HepG2 (cell line): ENCODE data around the gene REM2. TPM values are rescaled to one million over a fixed set of nuclear protein-coding genes. Genes with fewer than 3 reads are reported as not detected.

Experiments used
- AGO2 ChIP-seq: fragments of 200-400 bp; formaldehyde crosslinking; optimal IDR thresholded peaks from 2 replicates; pipeline ENCODE3; 2017; ENCODE audit warnings: mild to moderate bottlenecking, low read depth, low read length, moderate library complexity
- EZH2 ChIP-seq: conservative IDR thresholded peaks from 2 replicates; pipeline ENCODE4 v1.6.1; 2012; ENCODE audit warnings: mild to moderate bottlenecking, low read depth, low read length, moderate library complexity
- FOXP4 ChIP-seq: sonication (generic); formaldehyde crosslinking; IDR thresholded peaks from 2 replicates; pipeline ENCODE4 v1.4.0; 2020; ENCODE audit warnings: missing genetic modification reagents
- MTA1 ChIP-seq: sonication (generic); formaldehyde crosslinking; IDR thresholded peaks from 2 replicates; pipeline ENCODE4 v1.4.0; 2020; ENCODE audit warnings: missing genetic modification reagents, mild to moderate bottlenecking, borderline replicate concordance
- NFYB ChIP-seq: sonication (generic); formaldehyde crosslinking; IDR thresholded peaks from 2 replicates; pipeline ENCODE4 v1.4.0; 2020; ENCODE audit warnings: missing genetic modification reagents
- RARG ChIP-seq: sonication (generic); formaldehyde crosslinking; IDR thresholded peaks from 2 replicates; pipeline ENCODE4 v1.4.0; 2020; ENCODE audit warnings: low read depth, mild to moderate bottlenecking, missing genetic modification reagents
- SMAD9 ChIP-seq: sonication (generic); formaldehyde crosslinking; IDR thresholded peaks from 2 replicates; pipeline ENCODE4 v1.5.1; 2020; ENCODE audit warnings: mild to moderate bottlenecking, missing genetic modification reagents
- SP2 ChIP-seq: sonication (generic); formaldehyde crosslinking; IDR thresholded peaks from 2 replicates; pipeline ENCODE4 v1.5.1; 2020; ENCODE audit warnings: mild to moderate bottlenecking, missing genetic modification reagents
- TCF7L2 ChIP-seq: IDR thresholded peaks from 2 replicates; pipeline ENCODE4 v1.6.1; 2011; ENCODE audit warnings: mild to moderate bottlenecking, low read depth, low read length, moderate library complexity
- TEAD2 ChIP-seq: sonication (generic); formaldehyde crosslinking; IDR thresholded peaks from 2 replicates; pipeline ENCODE4 v1.9.0; 2021; ENCODE audit warnings: missing genetic modification reagents
- U2AF2 ChIP-seq: fragments of 200-400 bp; formaldehyde crosslinking; IDR thresholded peaks from 2 replicates; pipeline ENCODE4 v1.6.1; 2017; ENCODE audit warnings: low read depth, mild to moderate bottlenecking, low read length
- YY1 ChIP-seq: IDR thresholded peaks from 2 replicates; pipeline ENCODE4 v1.6.1; 2011; ENCODE audit warnings: low read length, low read depth, moderate library complexity, mild to moderate bottlenecking; ENCODE audit not compliant: insufficient read depth, insufficient replicate concordance
- ZFY ChIP-seq: sonication (generic); formaldehyde crosslinking; IDR thresholded peaks from 2 replicates; pipeline ENCODE4 v1.4.0; 2020; ENCODE audit warnings: missing genetic modification reagents
- ZNF160 ChIP-seq: sonication (generic); formaldehyde crosslinking; IDR thresholded peaks from 2 replicates; pipeline ENCODE4 v1.8.0; 2022; ENCODE audit warnings: mild to moderate bottlenecking, inconsistent platforms, missing genetic modification reagents
- ZNF296 ChIP-seq: sonication (generic); formaldehyde crosslinking; conservative IDR thresholded peaks from 2 replicates; pipeline ENCODE4 v1.5.0; 2020; ENCODE audit warnings: mild to moderate bottlenecking, missing genetic modification reagents
- ZNF3 ChIP-seq: IDR thresholded peaks from 2 replicates; pipeline ENCODE4 v1.7.0; 2017; ENCODE audit warnings: inconsistent platforms
- ZNF333 ChIP-seq: sonication (generic); formaldehyde crosslinking; IDR thresholded peaks from 2 replicates; pipeline ENCODE4 v1.4.0; 2020; ENCODE audit warnings: mild to moderate bottlenecking, missing genetic modification reagents, borderline replicate concordance
- ZNF343 ChIP-seq: sonication (generic); formaldehyde crosslinking; IDR thresholded peaks from 2 replicates; pipeline ENCODE4 v1.4.0; 2020; ENCODE audit warnings: mild to moderate bottlenecking, missing genetic modification reagents
- ZNF614 ChIP-seq: IDR thresholded peaks from 2 replicates; pipeline ENCODE4 v1.6.1; 2018; ENCODE audit warnings: missing biosample characterization, missing genetic modification reagents, inconsistent platforms, borderline replicate concordance
- ZNF747 ChIP-seq: sonication (generic); formaldehyde crosslinking; IDR thresholded peaks from 2 replicates; pipeline ENCODE4 v1.8.1; 2023; ENCODE audit warnings: missing genetic modification reagents, mild to moderate bottlenecking, borderline replicate concordance
- ZNF773 ChIP-seq: sonication (generic); formaldehyde crosslinking; IDR thresholded peaks from 2 replicates; pipeline ENCODE4 v1.4.0; 2020; ENCODE audit warnings: missing genetic modification reagents, borderline replicate concordance
- ZNF839 ChIP-seq: sonication (generic); formaldehyde crosslinking; IDR thresholded peaks from 2 replicates; pipeline ENCODE4 v1.4.0; 2020; ENCODE audit warnings: missing genetic modification reagents, mild to moderate bottlenecking, borderline replicate concordance
- polyA plus RNA-seq, 8 experiments: library from polyadenylated mRNA; depleted of rRNA in 3 of 8; stranded (reverse) in 7 of 8; unstranded in 1 of 8; fragments of >200 nt; fragmentation: Illumina TruSeq in 4 of 8; extraction: Trizol in 4 of 8; gene quantifications; 2 replicates each; pipeline versions ENCODE4 v1.2.1 to v1.2.3, GENCODE V29; 2011 to 2016; ENCODE audit warnings: low read depth in 4 of 8, missing spikeins in 1 of 8, mixed read lengths in 1 of 8; ENCODE audit not compliant: insufficient read depth in 1 of 8
- total RNA-seq, 5 experiments: library from RNA; depleted of rRNA; stranded (reverse); fragments of >200 nt; fragmentation: Illumina TruSeq; extraction: Trizol; gene quantifications; 2 replicates each; pipeline ENCODE4 v1.2.3, GENCODE V29; 2016; ENCODE audit warnings: low read depth in 1 of 5
- TF ChIP-seq, protein P1 (sequence below): sonication (generic); formaldehyde crosslinking; IDR thresholded peaks from 2 replicates; pipeline ENCODE4 v1.5.0; 2020; ENCODE audit warnings: mild to moderate bottlenecking, missing genetic modification reagents
- TF ChIP-seq, protein P2 (sequence below): sonication (generic); formaldehyde crosslinking; IDR thresholded peaks from 2 replicates; pipeline ENCODE4 v1.5.1; 2020; ENCODE audit warnings: missing genetic modification reagents, mild to moderate bottlenecking, borderline replicate concordance

The REM2 gene
- total and polyA plus RNA-seq, 2 of the 13 experiments (the other 11 are each of a cell fraction or from before 2014, with no cell fraction given) = 0.20 TPM; not detected in 1

- TF ChIP-seq FOXP4 (CRISPR knock-in tag) = no peak
- no peak for TF ChIP-seq ZNF160
- TF ChIP-seq AGO2 = no peak
- no peak for TF ChIP-seq ZNF614 (CRISPR knock-in tag)
- TF ChIP-seq YY1 = no peak
- TF ChIP-seq ZNF343 (CRISPR knock-in tag) = no peak
- TF ChIP-seq ZNF839 (CRISPR knock-in tag) = no peak
- TF ChIP-seq NFYB (CRISPR knock-in tag) = no peak
- no peak for TF ChIP-seq TEAD2
- TF ChIP-seq ZNF296 (CRISPR knock-in tag) = no peak
- TF ChIP-seq SP2 (CRISPR knock-in tag) = no peak
- no peak for TF ChIP-seq ZNF747 (CRISPR knock-in tag)
- 0 out of 2 replicates have a peak, but pooled peaks have one; percentile 20 for TF ChIP-seq MTA1 (CRISPR knock-in tag)
- peak; percentile 51; the same call in 1 of the 2 replicates for TF ChIP-seq ZNF333 (CRISPR knock-in tag)
- no peak for TF ChIP-seq SMAD9 (CRISPR knock-in tag)
- no peak for TF ChIP-seq EZH2
- TF ChIP-seq, protein P1, sequence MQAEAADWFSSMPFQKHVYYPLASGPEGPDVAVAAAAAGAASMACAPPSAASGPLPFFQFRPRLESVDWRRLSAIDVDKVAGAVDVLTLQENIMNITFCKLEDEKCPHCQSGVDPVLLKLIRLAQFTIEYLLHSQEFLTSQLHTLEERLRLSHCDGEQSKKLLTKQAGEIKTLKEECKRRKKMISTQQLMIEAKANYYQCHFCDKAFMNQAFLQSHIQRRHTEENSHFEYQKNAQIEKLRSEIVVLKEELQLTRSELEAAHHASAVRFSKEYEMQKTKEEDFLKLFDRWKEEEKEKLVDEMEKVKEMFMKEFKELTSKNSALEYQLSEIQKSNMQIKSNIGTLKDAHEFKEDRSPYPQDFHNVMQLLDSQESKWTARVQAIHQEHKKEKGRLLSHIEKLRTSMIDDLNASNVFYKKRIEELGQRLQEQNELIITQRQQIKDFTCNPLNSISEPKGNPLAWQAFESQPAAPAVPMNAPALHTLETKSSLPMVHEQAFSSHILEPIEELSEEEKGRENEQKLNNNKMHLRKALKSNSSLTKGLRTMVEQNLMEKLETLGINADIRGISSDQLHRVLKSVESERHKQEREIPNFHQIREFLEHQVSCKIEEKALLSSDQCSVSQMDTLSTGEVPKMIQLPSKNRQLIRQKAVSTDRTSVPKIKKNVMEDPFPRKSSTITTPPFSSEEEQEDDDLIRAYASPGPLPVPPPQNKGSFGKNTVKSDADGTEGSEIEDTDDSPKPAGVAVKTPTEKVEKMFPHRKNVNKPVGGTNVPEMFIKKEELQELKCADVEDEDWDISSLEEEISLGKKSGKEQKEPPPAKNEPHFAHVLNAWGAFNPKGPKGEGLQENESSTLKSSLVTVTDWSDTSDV (CRISPR knock-in tag) = no peak
- TF ChIP-seq, protein P2, sequence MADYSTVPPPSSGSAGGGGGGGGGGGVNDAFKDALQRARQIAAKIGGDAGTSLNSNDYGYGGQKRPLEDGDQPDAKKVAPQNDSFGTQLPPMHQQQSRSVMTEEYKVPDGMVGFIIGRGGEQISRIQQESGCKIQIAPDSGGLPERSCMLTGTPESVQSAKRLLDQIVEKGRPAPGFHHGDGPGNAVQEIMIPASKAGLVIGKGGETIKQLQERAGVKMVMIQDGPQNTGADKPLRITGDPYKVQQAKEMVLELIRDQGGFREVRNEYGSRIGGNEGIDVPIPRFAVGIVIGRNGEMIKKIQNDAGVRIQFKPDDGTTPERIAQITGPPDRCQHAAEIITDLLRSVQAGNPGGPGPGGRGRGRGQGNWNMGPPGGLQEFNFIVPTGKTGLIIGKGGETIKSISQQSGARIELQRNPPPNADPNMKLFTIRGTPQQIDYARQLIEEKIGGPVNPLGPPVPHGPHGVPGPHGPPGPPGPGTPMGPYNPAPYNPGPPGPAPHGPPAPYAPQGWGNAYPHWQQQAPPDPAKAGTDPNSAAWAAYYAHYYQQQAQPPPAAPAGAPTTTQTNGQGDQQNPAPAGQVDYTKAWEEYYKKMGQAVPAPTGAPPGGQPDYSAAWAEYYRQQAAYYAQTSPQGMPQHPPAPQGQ (CRISPR knock-in tag) = no peak
- TF ChIP-seq TCF7L2 = no peak
- no peak for TF ChIP-seq U2AF2
- TF ChIP-seq ZNF773 (CRISPR knock-in tag) = no peak
- TF ChIP-seq ZNF3 (CRISPR knock-in tag) = no peak
- TF ChIP-seq ZFY (CRISPR knock-in tag) = 0 out of 2 replicates have a peak, but pooled peaks have one; percentile 28
- no peak for TF ChIP-seq RARG (CRISPR knock-in tag)
Observed at GRCh38 chr14:22850944-22851764, 31.9 kb upstream of the REM2 start (continued).
